ENCODE results near the gene CGB7. TPM values are rescaled to one million over a fixed set of nuclear protein-coding genes. Genes with fewer than 3 reads are reported as not detected.
"Not testable (repeated sequence)": the region's sequence is repeated elsewhere in the genome, so short reads cannot be mapped to it uniquely, and the experiment has no call there.

CGB7 gene
- total RNA-seq, 6 donors from 2014 or later = 0.22 to 5.2 (median 0.55) TPM

GRCh38 chr19:49022116-49022515 lies 35.4 kb downstream of the CGB7 start:
- ATAC-seq (ENCODE audit: low FRiP score in 2 of 2) (no peak), DNase-seq (no peak)
- Histone ChIP-seq H3K4me3 (no peak overlapping the region), H3K36me3 (no peaks in the 10 kb centered on the region), H3K27me3 (no peaks in the 10 kb centered on the region), H3K9me3 (no peaks in the 10 kb centered on the region), H3K27ac (no peak overlapping the region), H3K4me1 (peaks cover 15 to 27% (median 24%) of the 10 kb centered on the region in 4 donors)
- WGBS, 2 donors = 88 to 89% methylated on average over 9 of the region's 9 CpGs
- TF ChIP-seq CTCF (IDR thresholded peaks at IDR 0.05) (no peak), POLR2A (IDR thresholded peaks at IDR 0.05) (no peak), POLR2AphosphoS5 (IDR thresholded peaks at IDR 0.05) (no peak), EP300 (IDR thresholded peaks at IDR 0.05) (no peak)

DNA sequence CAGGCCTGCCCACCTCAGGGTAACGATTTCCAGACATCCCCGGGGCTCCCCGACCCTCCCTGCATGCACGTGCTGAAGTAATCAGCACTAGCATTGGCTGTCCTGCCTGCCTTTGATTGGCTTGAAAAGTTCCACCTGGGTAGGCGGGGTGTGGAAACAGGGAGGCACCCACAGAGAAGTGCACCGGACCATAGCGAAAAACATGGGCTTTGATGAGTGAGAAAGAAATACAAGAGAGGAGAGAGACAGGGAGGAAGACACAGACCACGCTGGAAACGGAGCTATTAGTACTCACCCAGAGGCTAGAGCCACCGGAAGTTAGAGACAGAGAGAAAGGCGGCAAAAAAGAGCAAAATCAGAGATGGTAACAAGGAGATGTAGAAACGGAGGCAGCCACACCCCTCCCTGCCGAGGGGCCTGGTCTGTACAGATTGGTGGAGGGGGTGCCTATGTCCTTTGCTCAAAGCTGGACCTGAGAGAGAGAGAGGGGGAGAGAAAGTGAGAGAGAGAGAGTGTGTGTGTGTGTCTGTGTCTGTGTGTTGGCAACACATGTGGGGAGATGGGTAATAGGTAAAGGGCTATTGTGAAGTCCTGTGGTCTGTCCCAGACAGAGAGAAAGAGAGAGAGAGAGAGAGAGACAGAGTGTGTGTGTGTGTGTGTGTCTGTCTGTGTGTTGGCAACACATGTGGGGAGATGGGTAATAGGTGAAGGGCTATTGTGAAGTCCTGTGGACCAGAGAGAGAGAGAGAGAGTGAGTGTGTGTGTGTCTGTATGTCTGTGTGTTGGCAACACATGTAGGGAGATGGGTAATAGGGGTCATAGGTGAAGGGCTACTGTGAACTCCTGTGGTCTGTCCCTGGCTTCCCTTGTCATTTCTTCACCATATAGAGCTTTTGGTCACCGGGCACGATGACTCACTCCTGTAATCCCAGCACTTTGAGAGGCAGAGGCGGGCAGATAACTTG lies 36.3 kb downstream of the CGB7 start:
- peaks cover 0 to 2% (median under 1%) of the 10 kb centered on the region in 4 donors for H3K36me3 ChIP-seq
- H3K27ac ChIP-seq = no peak overlapping the region
- no peaks in the 10 kb centered on the region for H3K9me3 ChIP-seq
- H3K4me3 ChIP-seq = no peak overlapping the region
- H3K4me1 ChIP-seq = peaks cover 15 to 27% (median 24%) of the 10 kb centered on the region in 4 donors
- H3K27me3 ChIP-seq = no peaks in the 10 kb centered on the region
- no peak for TF ChIP-seq EP300 (IDR thresholded peaks at IDR 0.05)
- TF ChIP-seq CTCF (IDR thresholded peaks at IDR 0.05) = no peak
- TF ChIP-seq POLR2A (IDR thresholded peaks at IDR 0.05) = no peak
- no peak for TF ChIP-seq POLR2AphosphoS5 (IDR thresholded peaks at IDR 0.05)
- DNase-seq (no peak), ATAC-seq (ENCODE audit: low FRiP score in 2 of 2) (no peak)
- 46 to 52% methylated on average over 16 of the region's 16 CpGs for WGBS, 2 donors

GRCh38 chr19:49020342-49020741 lies 37.2 kb downstream of the CGB7 start:
- H3K27ac ChIP-seq = no peak overlapping the region
- H3K9me3 ChIP-seq = no peaks in the 10 kb centered on the region
- peak in 1 of 2 donors; percentile 38 for DNase-seq
- H3K4me1 ChIP-seq = peaks cover 15 to 27% (median 24%) of the 10 kb centered on the region in 4 donors
- 81 to 91% methylated on average over 7 to 11 of the region's 11 CpGs for WGBS, 2 donors
- no peaks in the 10 kb centered on the region for H3K27me3 ChIP-seq
- H3K4me3 ChIP-seq = no peak overlapping the region
- ATAC-seq (ENCODE audit: low FRiP score in 2 of 2) = no peak
- no peak for TF ChIP-seq CTCF (IDR thresholded peaks at IDR 0.05)
- TF ChIP-seq EP300 (IDR thresholded peaks at IDR 0.05) = no peak
- no peak for TF ChIP-seq POLR2AphosphoS5 (IDR thresholded peaks at IDR 0.05)
- TF ChIP-seq POLR2A (IDR thresholded peaks at IDR 0.05) = no peak
- peaks cover 0 to 10% (median 5%) of the 10 kb centered on the region in 4 donors for H3K36me3 ChIP-seq

- peaks cover 15 to 27% (median 24%) of the 10 kb centered on the region in 4 donors for H3K4me1 ChIP-seq
- H3K27ac ChIP-seq = peak overlapping the region in 1 of 4 donors; percentile 13
- 7 to 19% methylated on average over 14 to 41 of the region's 41 CpGs for WGBS, 2 donors
- no peaks in the 10 kb centered on the region for H3K27me3 ChIP-seq
- H3K36me3 ChIP-seq = peaks cover 0 to 20% (median 10%) of the 10 kb centered on the region in 4 donors
- TF ChIP-seq POLR2AphosphoS5 (IDR thresholded peaks at IDR 0.05) (no peak), CTCF (IDR thresholded peaks at IDR 0.05) (peak in 1 of 6 experiments; percentile 37)
- DNase-seq (peak; percentile 89 to 92), ATAC-seq (ENCODE audit: low FRiP score in 2 of 2) (peak; percentile 77 to 84)
- peak overlapping the region in 3 of 4 donors; percentile 46 to 60 (median 51) for H3K4me3 ChIP-seq
- no peaks in the 10 kb centered on the region for H3K9me3 ChIP-seq
Measured at GRCh38 chr19:49019242-49019932, 38.2 kb downstream of the CGB7 start.

DNA sequence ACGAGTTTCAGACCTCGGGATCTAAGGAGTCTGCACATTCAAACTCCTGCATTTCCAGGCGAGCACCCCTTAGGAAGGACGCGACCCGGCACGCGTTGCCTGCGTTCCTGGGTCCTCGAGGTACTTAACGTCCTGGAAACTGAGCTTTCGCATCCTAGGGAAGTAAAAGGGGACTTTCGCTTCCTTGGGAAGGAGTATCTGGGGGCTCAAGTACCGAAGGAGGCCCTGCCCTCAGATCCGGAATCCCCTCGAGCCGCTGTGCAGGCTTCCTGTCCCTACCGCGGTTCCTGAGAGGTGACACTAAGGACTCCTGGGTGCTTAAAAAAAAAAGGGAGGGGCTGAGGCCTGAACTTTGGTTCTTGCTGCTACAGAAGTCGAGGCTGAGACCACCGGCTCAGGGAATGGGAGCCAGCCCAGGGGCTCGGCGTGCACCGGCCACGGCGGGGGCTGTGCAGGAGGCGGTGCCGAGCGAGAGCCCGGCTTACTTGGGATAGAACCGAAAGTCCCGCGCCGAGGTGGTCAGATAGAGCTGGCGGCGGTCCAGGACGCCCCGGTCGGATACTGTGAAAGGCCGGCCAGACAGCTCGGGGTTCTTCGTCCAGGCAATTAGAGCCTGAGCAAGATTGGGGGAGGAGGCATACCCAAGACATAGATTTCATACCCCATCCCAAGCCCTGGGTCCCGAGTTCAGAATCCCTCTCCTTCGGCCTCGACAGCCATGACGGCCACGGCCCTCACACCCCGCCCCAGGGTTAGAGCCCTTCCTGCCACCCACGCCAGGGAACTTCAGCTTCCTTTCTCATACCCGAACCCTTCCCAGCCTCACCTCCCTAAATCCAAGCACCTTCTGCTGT lies 38.9 kb downstream of the CGB7 start:
- peak in 1 of 2 donors; percentile 88 for DNase-seq
- peak in 1 of 2 donors; percentile 57 for ATAC-seq (ENCODE audit: low FRiP score in 2 of 2)
- 4 to 6% methylated on average over 36 to 49 of the region's 50 CpGs for WGBS, 2 donors

More for the DNA sequence above, 38.9 kb downstream of the CGB7 start:
- H3K36me3 ChIP-seq = peaks cover 0 to 26% (median 10%) of the 10 kb centered on the region in 4 donors
- peak overlapping the region in 1 of 4 donors; percentile 37 for H3K27ac ChIP-seq
- peak overlapping the region; percentile 5 to 60 (median 48) for H3K4me3 ChIP-seq
- not testable (repeated sequence) for H3K9me3 ChIP-seq, H3K27me3 ChIP-seq
- H3K4me1 ChIP-seq = peaks cover 15 to 27% (median 24%) of the 10 kb centered on the region in 4 donors

Measured in upper lobe of left lung (tissue), 6 donors.